H9 (cell line): ENCODE data around the gene OR5D13. TPM values are rescaled to one million over a fixed set of nuclear protein-coding genes. Genes with fewer than 3 reads are reported as not detected.

Experiments
- DNase-seq: peaks from one replicate; pipeline ENCODE4 v3.0.0-alpha.2; 2017
- H2AFZ ChIP-seq: one replicate; pipeline ENCODE4 v1.6.1; 2013; ENCODE audit warnings: mild to moderate bottlenecking, low read length, control low read depth, moderate library complexity
- H2AK5ac ChIP-seq: 2 replicates; pipeline ENCODE4 v1.6.1; 2013; ENCODE audit warnings: low read length, control low read depth, mixed read lengths; ENCODE audit not compliant: insufficient read length
- H2BK120ac ChIP-seq: one replicate; pipeline ENCODE4 v1.6.1; 2013; ENCODE audit warnings: low read depth, mild to moderate bottlenecking, low read length, control low read depth, inconsistent platforms; ENCODE audit not compliant: poor library complexity, severe bottlenecking
- H2BK12ac ChIP-seq: 2 replicates; pipeline ENCODE4 v1.6.1; 2013; ENCODE audit warnings: low read length, control low read depth, mixed read lengths, low read depth; ENCODE audit not compliant: insufficient read length
- H2BK15ac ChIP-seq: 2 replicates; pipeline ENCODE4 v1.6.1; 2013; ENCODE audit warnings: low read depth, low read length, control low read depth
- H2BK20ac ChIP-seq: one replicate; pipeline ENCODE4 v1.6.1; 2013; ENCODE audit warnings: low read depth, mild to moderate bottlenecking, low read length, control low read depth, inconsistent platforms; ENCODE audit not compliant: poor library complexity, severe bottlenecking
- H2BK5ac ChIP-seq: 2 replicates; pipeline ENCODE4 v1.6.1; 2013; ENCODE audit warnings: low read length, control low read depth, mixed read lengths; ENCODE audit not compliant: insufficient read length
- H3K14ac ChIP-seq: 2 replicates; pipeline ENCODE4 v1.6.1; 2013; ENCODE audit warnings: low read length, control low read depth; ENCODE audit not compliant: insufficient read depth
- H3K18ac ChIP-seq: 2 replicates; pipeline ENCODE4 v1.6.1; 2013; ENCODE audit warnings: low read depth, mild to moderate bottlenecking, mixed read lengths, low read length, control low read depth; ENCODE audit not compliant: insufficient read length
- H3K23ac ChIP-seq: 2 replicates; pipeline ENCODE4 v1.6.1; 2013; ENCODE audit warnings: low read length, control low read depth, mixed read lengths, low read depth; ENCODE audit not compliant: insufficient read length
- H3K23me2 ChIP-seq: 2 replicates; pipeline ENCODE4 v1.6.1; 2013; ENCODE audit warnings: low read depth, mild to moderate bottlenecking, mixed read lengths, low read length, control low read depth; ENCODE audit not compliant: insufficient read length, poor library complexity, severe bottlenecking
- H3K27ac ChIP-seq: 2 replicates; pipeline ENCODE4 v1.5.1; 2013; ENCODE audit warnings: low read length, control low read depth, mixed read lengths, low read depth; ENCODE audit not compliant: insufficient read length
- H3K27me3 ChIP-seq: 2 replicates; pipeline ENCODE4 v1.6.1; 2013; ENCODE audit warnings: low read length, control low read depth, inconsistent platforms; ENCODE audit not compliant: insufficient read depth
- H3K4ac ChIP-seq: 2 replicates; pipeline ENCODE4 v1.6.1; 2013; ENCODE audit warnings: low read depth, mild to moderate bottlenecking, control low read depth, inconsistent platforms, low read length, moderate library complexity
- H3K4me1 ChIP-seq: 2 replicates; pipeline ENCODE4 v1.6.1; 2013; ENCODE audit warnings: low read length, control low read depth, inconsistent platforms; ENCODE audit not compliant: insufficient read depth
- H3K4me2 ChIP-seq: 2 replicates; pipeline ENCODE4 v1.6.1; 2013; ENCODE audit warnings: low read length, control low read depth, mixed read lengths; ENCODE audit not compliant: insufficient read length, insufficient read depth
- H3K56ac ChIP-seq: 2 replicates; pipeline ENCODE4 v1.6.1; 2013; ENCODE audit warnings: low read depth, mild to moderate bottlenecking, mixed read lengths, low read length, control low read depth; ENCODE audit not compliant: insufficient read length
- H3K79me1 ChIP-seq: 2 replicates; pipeline ENCODE4 v1.6.1; 2013; ENCODE audit warnings: low read depth, mild to moderate bottlenecking, moderate library complexity, low read length, control low read depth, inconsistent platforms; ENCODE audit not compliant: insufficient read depth, poor library complexity, severe bottlenecking
- H3K79me2 ChIP-seq: 2 replicates; pipeline ENCODE4 v1.6.1; 2013; ENCODE audit warnings: low read length, control low read depth, inconsistent platforms; ENCODE audit not compliant: insufficient read depth
- H3K9ac ChIP-seq: 2 replicates; pipeline ENCODE4 v1.6.1; 2013; ENCODE audit warnings: low read length, control low read depth, mixed read lengths; ENCODE audit not compliant: insufficient read length; ENCODE audit errors: extremely low read depth
- H3K9me3 ChIP-seq: one replicate; pipeline ENCODE4 v1.6.1; 2013; ENCODE audit warnings: low read depth, low read length, inconsistent platforms; ENCODE audit not compliant: control insufficient read depth
- H3T11ph ChIP-seq: one replicate; pipeline ENCODE4 v1.6.1; 2013; ENCODE audit warnings: mild to moderate bottlenecking, low read length, control low read depth, inconsistent platforms
- H4K20me1 ChIP-seq: one replicate; pipeline ENCODE4 v1.6.1; 2013; ENCODE audit not compliant: control insufficient read depth, insufficient read length, insufficient read depth
- H4K5ac ChIP-seq: 2 replicates; pipeline ENCODE4 v1.6.1; 2013; ENCODE audit warnings: low read depth, mild to moderate bottlenecking, mixed read lengths, low read length, control low read depth; ENCODE audit not compliant: insufficient read length
- H4K8ac ChIP-seq: replicated peaks from 2 replicates; pipeline ENCODE4 v1.6.1; 2013; ENCODE audit warnings: low read length, control low read depth, mixed read lengths, low read depth; ENCODE audit not compliant: insufficient read length
- H4K91ac ChIP-seq: 2 replicates; pipeline ENCODE4 v1.6.1; 2013; ENCODE audit warnings: low read depth, mild to moderate bottlenecking, moderate library complexity, mixed read lengths, low read length, control low read depth; ENCODE audit not compliant: insufficient read length
- H3K27ac Mint-ChIP-seq, 3 experiments: 2 replicates in 2 of 3; 3 replicates in 1 of 3; pipeline ENCODE4 v1.8.0; 2020 to 2021; ENCODE audit warnings: mixed read lengths in 3 of 3, mild to moderate bottlenecking in 1 of 3, moderate library complexity in 1 of 3
- H3K27me3 Mint-ChIP-seq: 2 replicates; pipeline ENCODE4 v1.8.0; 2021; ENCODE audit warnings: low read depth, mild to moderate bottlenecking, moderate library complexity, mixed read lengths
- H3K36me3 Mint-ChIP-seq, 3 experiments: 2 replicates in 2 of 3; 3 replicates in 1 of 3; pipeline ENCODE4 v1.8.0; 2020 to 2021; ENCODE audit warnings: low read depth in 3 of 3, mixed read lengths in 3 of 3; ENCODE audit not compliant: insufficient read depth in 1 of 3
- H3K4me1 Mint-ChIP-seq, 2 experiments: 2 replicates each; pipeline ENCODE4 v1.8.0; 2020; ENCODE audit warnings: mixed read lengths in 2 of 2
- H3K4me3 Mint-ChIP-seq, 2 experiments: 2 replicates in 1 of 2; 3 replicates in 1 of 2; pipeline ENCODE4 v1.8.0; 2020 to 2021; ENCODE audit warnings: mild to moderate bottlenecking in 2 of 2, mixed read lengths in 2 of 2, moderate library complexity in 1 of 2
- H3K9me3 Mint-ChIP-seq, 2 experiments: 2 replicates in 1 of 2; 3 replicates in 1 of 2; pipeline ENCODE4 v1.8.0; 2020; ENCODE audit warnings: mild to moderate bottlenecking in 2 of 2, mixed read lengths in 2 of 2, moderate library complexity in 1 of 2
- WGBS: extraction: QIAGEN DNeasy Blood & Tissue Kit; methylation state at CpG from one replicate; pipeline ENCODE4 v1.1.7; 2013; ENCODE audit warnings: missing lambda C conversion rate, low lambda C conversion rate, mixed read lengths; ENCODE audit not compliant: insufficient read length; ENCODE audit errors: extremely low coverage; 5-methylcytosine and 5-hydroxymethylcytosine counted together
- total RNA-seq: library from RNA; stranded (reverse); gene quantifications from 2 replicates; pipeline ENCODE4 v1.2.1, GENCODE V29; 2021
- TF ChIP-seq, protein P1 (sequence below): fragments of 200-600 bp; sonication (generic); conservative IDR thresholded peaks from 3 replicates; pipeline ENCODE4 v1.8.0; 2021; ENCODE audit warnings: antibody characterized with exemption, mild to moderate bottlenecking

OR5D13 gene
- total RNA-seq, 1 experiment from 2014 or later = not detected

DNA sequence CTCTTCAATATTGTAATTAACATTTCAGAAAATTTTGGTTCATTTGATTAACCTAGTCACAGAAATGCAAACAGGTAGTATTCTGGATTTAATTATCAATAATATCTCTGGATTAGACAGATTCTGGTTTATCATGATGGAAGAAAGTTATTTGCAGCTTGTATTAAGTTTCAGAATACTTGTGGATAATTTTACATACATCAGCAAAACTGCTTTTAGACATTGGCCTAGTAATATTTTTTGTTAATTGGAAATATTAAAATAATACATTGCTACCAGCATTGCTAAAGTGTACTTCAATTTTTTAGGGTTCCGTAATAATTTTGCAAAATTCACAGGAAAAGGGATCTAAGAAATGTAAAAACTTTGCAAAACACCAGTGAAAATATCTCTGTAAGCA, 18.4 kb downstream of the OR5D13 start:
- Histone ChIP-seq H4K20me1 (no peaks in the 10 kb centered on the region), H3K23me2 (no peaks in the 10 kb centered on the region), H3K4me2 (no peak overlapping the region), H3K9me3 (peaks cover 81% of the 10 kb centered on the region), H3K4ac (no peak overlapping the region), H2AFZ (no peak overlapping the region), H3T11ph (no peak overlapping the region), H3K27me3 (no peaks in the 10 kb centered on the region), H3K79me2 (no peaks in the 10 kb centered on the region), H4K5ac (no peak overlapping the region), H4K91ac (no peak overlapping the region), H3K23ac (no peak overlapping the region), H3K4me1 (no peaks in the 10 kb centered on the region), H3K18ac (no peak overlapping the region), H2BK20ac (no peak overlapping the region), H2BK120ac (no peak overlapping the region), H2BK15ac (no peak overlapping the region), H4K8ac (no peak overlapping the region), H2AK5ac (no peak overlapping the region), H3K14ac (no peak overlapping the region), H3K56ac (no peak overlapping the region), H3K79me1 (no peaks in the 10 kb centered on the region), H3K9ac (no peak overlapping the region), H2BK12ac (no peak overlapping the region), H3K27ac (no peak overlapping the region), H2BK5ac (no peak overlapping the region)
- H3K36me3 Mint-ChIP-seq = peaks cover 0 to 18% (median 4%) of the 10 kb centered on the region in 3 experiments; a peak in 5 of 7 replicates
- TF ChIP-seq, protein P1, sequence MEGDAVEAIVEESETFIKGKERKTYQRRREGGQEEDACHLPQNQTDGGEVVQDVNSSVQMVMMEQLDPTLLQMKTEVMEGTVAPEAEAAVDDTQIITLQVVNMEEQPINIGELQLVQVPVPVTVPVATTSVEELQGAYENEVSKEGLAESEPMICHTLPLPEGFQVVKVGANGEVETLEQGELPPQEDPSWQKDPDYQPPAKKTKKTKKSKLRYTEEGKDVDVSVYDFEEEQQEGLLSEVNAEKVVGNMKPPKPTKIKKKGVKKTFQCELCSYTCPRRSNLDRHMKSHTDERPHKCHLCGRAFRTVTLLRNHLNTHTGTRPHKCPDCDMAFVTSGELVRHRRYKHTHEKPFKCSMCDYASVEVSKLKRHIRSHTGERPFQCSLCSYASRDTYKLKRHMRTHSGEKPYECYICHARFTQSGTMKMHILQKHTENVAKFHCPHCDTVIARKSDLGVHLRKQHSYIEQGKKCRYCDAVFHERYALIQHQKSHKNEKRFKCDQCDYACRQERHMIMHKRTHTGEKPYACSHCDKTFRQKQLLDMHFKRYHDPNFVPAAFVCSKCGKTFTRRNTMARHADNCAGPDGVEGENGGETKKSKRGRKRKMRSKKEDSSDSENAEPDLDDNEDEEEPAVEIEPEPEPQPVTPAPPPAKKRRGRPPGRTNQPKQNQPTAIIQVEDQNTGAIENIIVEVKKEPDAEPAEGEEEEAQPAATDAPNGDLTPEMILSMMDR = no peak
- DNase-seq = no peak
- no CpG with 5 or more reads among the region's 1 CpG for WGBS
- H3K4me3 Mint-ChIP-seq = no peak overlapping the region
- no peaks in the 10 kb centered on the region for H3K4me1 Mint-ChIP-seq
- H3K27ac Mint-ChIP-seq = no peak overlapping the region
- peaks cover 1% of the 10 kb centered on the region; the same call in 1 of the 2 replicates for H3K27me3 Mint-ChIP-seq
- peaks cover 72 to 77% of the 10 kb centered on the region in 2 experiments for H3K9me3 Mint-ChIP-seq
